CD4-positive, alpha-beta T cell (primary cell): Measurements from ENCODE around the gene NBEAL2. TPM values are rescaled to one million over a fixed set of nuclear protein-coding genes. Genes with fewer than 3 reads are reported as not detected.
A peak's percentile ranks its signal among the peaks of the same experiment; 100 is the strongest.

Experiments used
- ATAC-seq: fragments of 200-7000 bp; cut with Tn5 transposase; one replicate; pipeline ENCODE4 v1.10.0; 2022; ENCODE audit warnings: mild to moderate bottlenecking; ENCODE audit not compliant: poor library complexity
- CTCF ChIA-PET: fragments of 350-600 bp; sonication (Branson Sonifier 250); formaldehyde crosslinking; loops from one replicate; lab custom pipeline; 2021; ENCODE audit warnings: antibody characterized with exemption, inconsistent platforms; lab: Charles Lee
- POLR2A ChIA-PET: fragments of 350-600 bp; sonication (Branson Sonifier 250); formaldehyde crosslinking; loops from one replicate; lab custom pipeline; 2021; ENCODE audit warnings: antibody characterized with exemption, inconsistent platforms; lab: Charles Lee
- DNase-seq, 14 experiments: peaks; one replicate each; pipeline ENCODE4 v3.0.0-alpha.2; 2013 to 2020; ENCODE audit warnings: mixed read lengths in 2 of 14
- H3K27ac ChIP-seq, 2 donors: one replicate each; pipeline versions ENCODE4 v1.5.1 to v1.7.0; 2013; ENCODE audit warnings: low read length in 2 of 2, low read depth in 1 of 2, mild to moderate bottlenecking in 1 of 2
- H3K27me3 ChIP-seq, 2 experiments: 1 replicate in 1 of 2; 2 replicates in 1 of 2; pipeline versions ENCODE4 v1.6.1 to v1.7.0; 2013; ENCODE audit warnings: low read length in 2 of 2, control low read depth in 1 of 2, mild to moderate bottlenecking in 1 of 2, moderate library complexity in 1 of 2; ENCODE audit not compliant: insufficient read depth in 2 of 2, control insufficient read depth in 1 of 2
- H3K36me3 ChIP-seq: one replicate; pipeline ENCODE4 v1.6.1; 2013; ENCODE audit warnings: low read length, control low read depth; ENCODE audit not compliant: insufficient read depth
- H3K4me1 ChIP-seq: one replicate; pipeline ENCODE4 v1.6.1; 2013; ENCODE audit warnings: low read length, control low read depth; ENCODE audit not compliant: insufficient read depth
- H3K4me3 ChIP-seq: one replicate; pipeline ENCODE4 v1.5.1; 2013; ENCODE audit warnings: mild to moderate bottlenecking, low read length, moderate library complexity
- H3K9me3 ChIP-seq, 2 experiments: 1 replicate in 1 of 2; 2 replicates in 1 of 2; pipeline versions ENCODE4 v1.6.1 to v1.7.0; 2013; ENCODE audit warnings: low read length in 2 of 2, mild to moderate bottlenecking in 2 of 2, control low read depth in 1 of 2, moderate library complexity in 1 of 2; ENCODE audit not compliant: control insufficient read depth in 1 of 2, insufficient read depth in 1 of 2
- H3K27ac Mint-ChIP-seq: one replicate; pipeline ENCODE4 v1.8.0; 2020; ENCODE audit warnings: mixed read lengths
- H3K27me3 Mint-ChIP-seq: one replicate; pipeline ENCODE4 v1.8.0; 2021; ENCODE audit warnings: mixed read lengths
- H3K36me3 Mint-ChIP-seq: one replicate; pipeline ENCODE4 v1.8.0; 2021; ENCODE audit warnings: low read depth, mixed read lengths
- H3K4me1 Mint-ChIP-seq: one replicate; pipeline ENCODE4 v1.8.0; 2021; ENCODE audit warnings: low read depth, mixed read lengths
- H3K4me3 Mint-ChIP-seq: one replicate; pipeline ENCODE4 v1.8.0; 2020; ENCODE audit warnings: mild to moderate bottlenecking, mixed read lengths
- H3K9me3 Mint-ChIP-seq: one replicate; pipeline ENCODE4 v1.8.0; 2020; ENCODE audit warnings: mixed read lengths
- intact Hi-C, 2 experiments: fragments of 100-400 bp; cut with DNase I in 1 of 2; cut with micrococcal nuclease in 1 of 2; formaldehyde crosslinking; loops; one replicate each; pipeline versions ENCODE4 v1.15.1 to v1.9.0; 2023 to 2025; cut with DNase I, micrococcal nuclease
- total RNA-seq, 174 experiments: library from RNA in 2 of 174; stranded (reverse) in 2 of 174; gene quantifications; one replicate each; pipeline ENCODE4 v1.2.3 and lab custom pipeline; 2021 to 2026
- TF ChIP-seq, protein P1 (sequence below): fragments of 200-600 bp; IDR thresholded peaks from one replicate; pipeline ENCODE4 v1.8.0; 2022; ENCODE audit warnings: antibody characterized with exemption, mild to moderate bottlenecking

NBEAL2 gene
- total RNA-seq, 2 experiments from 2014 or later: 163 to 170 TPM

- no peak overlapping the region for H3K4me3 ChIP-seq
- Mint-ChIP-seq H3K9me3 (no peaks in the 10 kb centered on the region), H3K27ac (peak overlapping the region; percentile 93)
These were observed 9.8 kb downstream of the NBEAL2 start for GRCh38 chr3:46989146-46989810.

GRCh38 chr3:46990573-46991374, 11.3 kb downstream of the NBEAL2 start:
- no peak for ATAC-seq
- Mint-ChIP-seq H3K27me3 (no peaks in the 10 kb centered on the region), H3K9me3 (no peaks in the 10 kb centered on the region), H3K27ac (peak overlapping the region; percentile 9), H3K4me1 (peaks cover 49% of the 10 kb centered on the region), H3K36me3 (peaks cover 50% of the 10 kb centered on the region), H3K4me3 (peak overlapping the region; percentile 40)
- TF ChIP-seq, protein P1, sequence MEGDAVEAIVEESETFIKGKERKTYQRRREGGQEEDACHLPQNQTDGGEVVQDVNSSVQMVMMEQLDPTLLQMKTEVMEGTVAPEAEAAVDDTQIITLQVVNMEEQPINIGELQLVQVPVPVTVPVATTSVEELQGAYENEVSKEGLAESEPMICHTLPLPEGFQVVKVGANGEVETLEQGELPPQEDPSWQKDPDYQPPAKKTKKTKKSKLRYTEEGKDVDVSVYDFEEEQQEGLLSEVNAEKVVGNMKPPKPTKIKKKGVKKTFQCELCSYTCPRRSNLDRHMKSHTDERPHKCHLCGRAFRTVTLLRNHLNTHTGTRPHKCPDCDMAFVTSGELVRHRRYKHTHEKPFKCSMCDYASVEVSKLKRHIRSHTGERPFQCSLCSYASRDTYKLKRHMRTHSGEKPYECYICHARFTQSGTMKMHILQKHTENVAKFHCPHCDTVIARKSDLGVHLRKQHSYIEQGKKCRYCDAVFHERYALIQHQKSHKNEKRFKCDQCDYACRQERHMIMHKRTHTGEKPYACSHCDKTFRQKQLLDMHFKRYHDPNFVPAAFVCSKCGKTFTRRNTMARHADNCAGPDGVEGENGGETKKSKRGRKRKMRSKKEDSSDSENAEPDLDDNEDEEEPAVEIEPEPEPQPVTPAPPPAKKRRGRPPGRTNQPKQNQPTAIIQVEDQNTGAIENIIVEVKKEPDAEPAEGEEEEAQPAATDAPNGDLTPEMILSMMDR: no peak
- intact Hi-C loops: no loop called here
- POLR2A ChIA-PET: interaction anchor here (3.3 kb wide), 1 partner anchor 11 kb away, joined by 16 read pairs; the partner anchor contains the start of gene NBEAL2
- Histone ChIP-seq H3K27ac (no peak overlapping the region), H3K27me3 (no peaks in the 10 kb centered on the region), H3K4me1 (peaks cover 60% of the 10 kb centered on the region), H3K4me3 (no peak overlapping the region), H3K9me3 (no peaks in the 10 kb centered on the region), H3K36me3 (peaks cover 70% of the 10 kb centered on the region)
- DNase-seq: peak in 2 of 14 experiments; percentile 60 to 67
- CTCF ChIA-PET: no interaction called here

More at GRCh38 chr3:46989146-46989810, 9.8 kb downstream of the NBEAL2 start:
- H3K36me3 Mint-ChIP-seq: peaks cover 36% of the 10 kb centered on the region
- DNase-seq: peak in 1 of 14 experiments; percentile 30
- Histone ChIP-seq H3K4me1 (peaks cover 73% of the 10 kb centered on the region), H3K27ac (no peak overlapping the region), H3K36me3 (peaks cover 63% of the 10 kb centered on the region), H3K9me3 (no peaks in the 10 kb centered on the region), H3K27me3 (no peaks in the 10 kb centered on the region)
- intact Hi-C loops: loop anchor here (2.0 to 10.0 kb wide), 3 partner anchors 20 to 393 kb away; partner anchors contain the start of gene PTPN23 (in 1 of the 2)
- CTCF ChIA-PET: no interaction called here
- no peaks in the 10 kb centered on the region for H3K27me3 Mint-ChIP-seq
- POLR2A ChIA-PET: interaction anchor here (0.7 to 2.6 kb wide), 2 partner anchors 9 to 11 kb away, joined by 3 to 22 read pairs; partner anchors contain the start of gene NBEAL2
- H3K4me3 Mint-ChIP-seq: peak overlapping the region; percentile 35
- TF ChIP-seq, protein P1: no peak
- ATAC-seq: no peak
- peaks cover 64% of the 10 kb centered on the region for H3K4me1 Mint-ChIP-seq

DNA sequence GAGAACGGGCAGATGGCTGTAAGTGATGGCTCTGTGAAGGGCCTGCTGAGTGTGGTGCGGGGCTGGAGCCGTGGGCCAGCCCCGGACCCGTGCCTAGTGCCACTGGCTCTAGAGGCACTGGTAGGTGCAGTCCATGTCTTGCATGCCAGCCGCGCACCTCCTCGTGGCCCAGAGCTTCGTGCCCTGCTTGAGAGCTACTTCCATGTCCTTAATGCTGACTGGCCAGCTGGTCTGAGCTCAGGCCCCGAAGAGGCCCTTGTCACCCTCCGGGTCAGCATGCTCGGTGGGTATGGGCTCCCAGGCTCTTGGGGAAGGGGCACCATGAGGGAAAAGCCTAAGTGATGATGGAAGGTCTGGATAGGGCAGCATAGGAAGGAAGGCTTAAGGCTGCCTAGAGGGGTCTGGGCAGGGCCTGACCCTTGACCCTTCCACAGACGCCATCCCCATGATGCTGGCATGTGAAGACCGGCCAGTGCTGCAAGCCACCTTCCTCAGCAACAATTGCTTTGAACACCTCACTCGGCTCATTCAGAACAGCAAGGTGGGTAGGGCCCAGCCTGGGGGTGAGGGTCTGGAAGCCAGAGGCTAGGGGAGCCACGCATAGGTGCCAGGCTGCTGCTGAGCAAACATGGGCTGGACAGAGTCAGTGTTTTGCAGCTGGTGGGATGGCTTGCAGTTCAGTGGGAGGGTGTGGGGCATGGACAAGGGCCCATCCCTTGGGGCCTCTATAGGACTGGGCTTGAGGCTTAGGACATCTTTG, 12.1 kb downstream of the NBEAL2 start:
- no peak for ATAC-seq
- Histone ChIP-seq H3K4me1 (peaks cover 60% of the 10 kb centered on the region), H3K9me3 (no peaks in the 10 kb centered on the region), H3K27ac (no peak overlapping the region), H3K4me3 (no peak overlapping the region), H3K27me3 (no peaks in the 10 kb centered on the region), H3K36me3 (peaks cover 78% of the 10 kb centered on the region)
- H3K27me3 Mint-ChIP-seq: no peaks in the 10 kb centered on the region
- no peak overlapping the region for H3K4me3 Mint-ChIP-seq
- H3K36me3 Mint-ChIP-seq: peaks cover 50% of the 10 kb centered on the region
- intact Hi-C loops: no loop called here
- H3K27ac Mint-ChIP-seq: peak overlapping the region; percentile 9
- H3K9me3 Mint-ChIP-seq: no peaks in the 10 kb centered on the region
- TF ChIP-seq, protein P1: no peak
- H3K4me1 Mint-ChIP-seq: peaks cover 41% of the 10 kb centered on the region
- CTCF ChIA-PET: no interaction called here
- DNase-seq: no peak
- POLR2A ChIA-PET: interaction anchor here (3.3 kb wide), 1 partner anchor 12 kb away, joined by 16 read pairs; the partner anchor contains the start of gene NBEAL2
